Activated CD8-positive, alpha-beta T cell treated with anti-CD3 and anti-CD28 coated beads for 36 hours (primary cell): ENCODE results near the gene RPLP1. TPM values are rescaled to one million over a fixed set of nuclear protein-coding genes. Genes with fewer than 3 reads are reported as not detected.

Source experiments
- ATAC-seq: fragments of 200-7000 bp; cut with Tn5 transposase; one replicate; pipeline ENCODE4 v1.10.0; 2021; ENCODE audit warnings: mild to moderate bottlenecking, moderate library complexity
- CTCF ChIA-PET: fragments of 350-600 bp; sonication (Branson Sonifier 250); formaldehyde crosslinking; loops from one replicate; lab custom pipeline; 2021; ENCODE audit warnings: antibody characterized with exemption; lab: Charles Lee
- POLR2A ChIA-PET: fragments of 350-600 bp; sonication (Branson Sonifier 250); formaldehyde crosslinking; loops from one replicate; lab custom pipeline; 2021; ENCODE audit warnings: antibody characterized with exemption; lab: Charles Lee
- DNase-seq: peaks from one replicate; pipeline ENCODE4 v3.0.0-alpha.2; 2020
- H3K27ac Mint-ChIP-seq: one replicate; pipeline ENCODE4 v1.8.0; 2021; ENCODE audit warnings: mild to moderate bottlenecking, mixed read lengths
- H3K27me3 Mint-ChIP-seq: one replicate; pipeline ENCODE4 v1.8.0; 2021; ENCODE audit warnings: mixed read lengths
- H3K36me3 Mint-ChIP-seq: one replicate; pipeline ENCODE4 v1.8.0; 2021; ENCODE audit warnings: low read depth, mixed read lengths
- H3K4me1 Mint-ChIP-seq: one replicate; pipeline ENCODE4 v1.8.0; 2021; ENCODE audit warnings: low read depth, mixed read lengths
- H3K4me3 Mint-ChIP-seq: one replicate; pipeline ENCODE4 v1.8.0; 2021; ENCODE audit warnings: mild to moderate bottlenecking, moderate library complexity, mixed read lengths
- H3K9me3 Mint-ChIP-seq: one replicate; pipeline ENCODE4 v1.8.0; 2021; ENCODE audit warnings: mixed read lengths
- CTCF ChIP-seq: fragments of 200-600 bp; IDR thresholded peaks from one replicate; pipeline ENCODE4 v1.8.0; 2022; ENCODE audit warnings: antibody characterized with exemption, mild to moderate bottlenecking
- intact Hi-C: fragments of 100-400 bp; cut with micrococcal nuclease; formaldehyde crosslinking; loops from one replicate; pipeline ENCODE4 v1.10.0; 2022
- total RNA-seq, 2 experiments: library from RNA; stranded (reverse); gene quantifications; one replicate each; pipeline ENCODE4 v1.2.3, GENCODE V29; 2021

RPLP1 gene
- total RNA-seq = 1,000 to 10,000 TPM; 2,583 to 2,701 TPM

GRCh38 chr15:69452692-69453521 lies at the start of gene RPLP1:
RPLP1 (plus strand) TSS chr15:69452818; CDS start chr15:69452949, 131 bp downstream.
- ATAC-seq = peak; percentile 95

GRCh38 chr15:69403594-69403993 lies 49.0 kb upstream of the RPLP1 start:
- ATAC-seq = no peak
- Mint-ChIP-seq H3K36me3 (no peaks in the 10 kb centered on the region), H3K27ac (no peak overlapping the region), H3K27me3 (peaks cover 10% of the 10 kb centered on the region), H3K4me1 (peaks cover 10% of the 10 kb centered on the region), H3K4me3 (no peak overlapping the region), H3K9me3 (no peaks in the 10 kb centered on the region)
- intact Hi-C loops = no loop called here
- DNase-seq = no peak
- POLR2A ChIA-PET = no interaction called here
- TF ChIP-seq CTCF = no peak
- CTCF ChIA-PET = interaction anchor here (1.2 to 1.4 kb wide), 2 partner anchors 9 to 345 kb away, joined by 5 to 6 read pairs; no protein-coding TSS in a partner anchor

More at GRCh38 chr15:69452692-69453521, at the start of gene RPLP1:
- no peak for TF ChIP-seq CTCF
- peaks cover 47% of the 10 kb centered on the region for H3K36me3 Mint-ChIP-seq
- peak within 1 kb of the TSS; percentile 99 for H3K27ac Mint-ChIP-seq
- peak within 1 kb of the TSS; percentile 99 for H3K4me3 Mint-ChIP-seq
- POLR2A ChIA-PET = interaction anchor here (0.6 to 7.2 kb wide), 26 partner anchors 10 to 1103 kb away, joined by 3 to 225 read pairs (median 5); partner anchors contain the start of genes GLCE, KIF23 and TLE3
- CTCF ChIA-PET = interaction anchor here (0.7 to 4.2 kb wide), 10 partner anchors 10 to 52 kb away, joined by 3 to 40 read pairs (median 4); partner anchors contain the start of gene KIF23
- no peaks in the 10 kb centered on the region for H3K9me3 Mint-ChIP-seq
- intact Hi-C loops = no loop called here
- DNase-seq = peak; percentile 97
- H3K4me1 Mint-ChIP-seq = peaks cover 24% of the 10 kb centered on the region
- H3K27me3 Mint-ChIP-seq = no peaks in the 10 kb centered on the region

- Mint-ChIP-seq H3K27ac (no peak overlapping the region), H3K4me3 (no peak overlapping the region), H3K9me3 (no peaks in the 10 kb centered on the region), H3K4me1 (peaks cover 12% of the 10 kb centered on the region), H3K36me3 (no peaks in the 10 kb centered on the region), H3K27me3 (peaks cover 12% of the 10 kb centered on the region)
- intact Hi-C loops = no loop called here
- no peak for DNase-seq
- TF ChIP-seq CTCF = no peak
- ATAC-seq = no peak
- ChIA-PET CTCF (interaction anchor here (1.1 to 1.8 kb wide), 3 partner anchors 10 to 346 kb away, joined by 4 to 17 read pairs (median 4); no protein-coding TSS in a partner anchor), POLR2A (interaction anchor here (1.2 kb wide), 1 partner anchor 47 kb away, joined by 4 read pairs; the partner anchor contains the start of gene RPLP1)
Measured at GRCh38 chr15:69405110-69405509, 47.5 kb upstream of the RPLP1 start.

GRCh38 chr15:69407719-69408400 lies 44.8 kb upstream of the RPLP1 start:
- no peak for TF ChIP-seq CTCF
- no peak for DNase-seq
- H3K9me3 Mint-ChIP-seq = no peaks in the 10 kb centered on the region
- H3K36me3 Mint-ChIP-seq = no peaks in the 10 kb centered on the region
- no peak overlapping the region for H3K4me3 Mint-ChIP-seq
- peaks cover 2% of the 10 kb centered on the region for H3K4me1 Mint-ChIP-seq
- ATAC-seq = no peak
- ChIA-PET CTCF (interaction anchor here (0.6 to 1.0 kb wide), 3 partner anchors 13 to 349 kb away, joined by 3 to 5 read pairs (median 3); no protein-coding TSS in a partner anchor), POLR2A (interaction anchor here (1.7 kb wide), 1 partner anchor 9 kb away, joined by 4 read pairs; no protein-coding TSS in a partner anchor)
- H3K27me3 Mint-ChIP-seq = peaks cover 12% of the 10 kb centered on the region
- H3K27ac Mint-ChIP-seq = no peak overlapping the region
- intact Hi-C loops = no loop called here
